DMS 273 treated with DMSO at 0.1 percent for 48 hours (cell line): Measurements from ENCODE around the gene AFTPH.
"Not testable (repeated sequence)": the region's sequence is repeated elsewhere in the genome, so short reads cannot be mapped to it uniquely, and the experiment has no call there.

Source experiments
- DNase-seq: peaks from one replicate; lab custom pipeline; 2025; lab: John Stamatoyannopoulos, UW

The AFTPH gene

GRCh38 chr2:64493788-64494187, 30.3 kb upstream of the AFTPH start:
- DNase-seq, result no peak

GRCh38 chr2:64498438-64498837, 25.7 kb upstream of the AFTPH start:
- no peak for DNase-seq

DNA sequence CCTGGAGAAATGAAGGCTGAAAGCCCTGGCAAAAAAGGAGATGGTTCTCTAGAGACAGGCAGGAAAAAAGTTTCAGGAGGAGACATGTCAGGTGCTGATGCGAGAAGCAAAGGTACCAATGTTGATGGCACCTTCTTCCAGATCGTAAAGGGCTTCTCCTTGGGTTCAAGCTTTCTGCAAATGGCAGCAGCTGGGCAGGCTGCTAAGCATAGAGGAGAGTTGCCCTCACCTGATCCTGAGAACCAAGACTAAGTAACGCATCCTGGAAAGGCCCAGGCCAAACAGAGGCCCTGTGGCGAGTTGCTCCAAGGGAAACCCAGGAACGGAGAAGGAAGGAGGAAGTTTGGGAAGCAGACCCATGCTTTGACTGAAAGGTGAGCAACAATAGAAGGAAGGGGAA, 23.6 kb upstream of the AFTPH start:
- DNase-seq, result no peak

- no peak for DNase-seq
These were observed 22.2 kb upstream of the AFTPH start for GRCh38 chr2:64501946-64502345.

DNA sequence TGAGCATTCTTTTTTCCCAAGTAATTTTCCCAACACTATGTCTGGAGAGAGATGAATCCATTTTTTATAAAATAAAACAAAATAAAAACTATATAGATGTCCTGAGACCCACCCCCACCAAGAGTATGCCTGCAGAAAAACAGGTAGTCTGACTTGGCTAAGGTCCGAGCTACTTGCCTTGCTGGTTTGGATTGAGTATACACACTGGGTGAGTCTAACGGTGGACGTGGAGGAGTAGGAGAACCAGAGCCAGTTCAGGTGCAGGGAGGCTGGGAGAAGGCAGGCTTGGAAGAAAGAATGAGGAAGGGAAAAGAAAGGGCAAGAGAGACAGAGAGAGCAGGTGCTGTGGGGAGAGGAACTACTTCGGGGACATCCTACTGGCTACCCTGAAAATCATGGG, 21.3 kb upstream of the AFTPH start:
- DNase-seq, result no peak

DNA sequence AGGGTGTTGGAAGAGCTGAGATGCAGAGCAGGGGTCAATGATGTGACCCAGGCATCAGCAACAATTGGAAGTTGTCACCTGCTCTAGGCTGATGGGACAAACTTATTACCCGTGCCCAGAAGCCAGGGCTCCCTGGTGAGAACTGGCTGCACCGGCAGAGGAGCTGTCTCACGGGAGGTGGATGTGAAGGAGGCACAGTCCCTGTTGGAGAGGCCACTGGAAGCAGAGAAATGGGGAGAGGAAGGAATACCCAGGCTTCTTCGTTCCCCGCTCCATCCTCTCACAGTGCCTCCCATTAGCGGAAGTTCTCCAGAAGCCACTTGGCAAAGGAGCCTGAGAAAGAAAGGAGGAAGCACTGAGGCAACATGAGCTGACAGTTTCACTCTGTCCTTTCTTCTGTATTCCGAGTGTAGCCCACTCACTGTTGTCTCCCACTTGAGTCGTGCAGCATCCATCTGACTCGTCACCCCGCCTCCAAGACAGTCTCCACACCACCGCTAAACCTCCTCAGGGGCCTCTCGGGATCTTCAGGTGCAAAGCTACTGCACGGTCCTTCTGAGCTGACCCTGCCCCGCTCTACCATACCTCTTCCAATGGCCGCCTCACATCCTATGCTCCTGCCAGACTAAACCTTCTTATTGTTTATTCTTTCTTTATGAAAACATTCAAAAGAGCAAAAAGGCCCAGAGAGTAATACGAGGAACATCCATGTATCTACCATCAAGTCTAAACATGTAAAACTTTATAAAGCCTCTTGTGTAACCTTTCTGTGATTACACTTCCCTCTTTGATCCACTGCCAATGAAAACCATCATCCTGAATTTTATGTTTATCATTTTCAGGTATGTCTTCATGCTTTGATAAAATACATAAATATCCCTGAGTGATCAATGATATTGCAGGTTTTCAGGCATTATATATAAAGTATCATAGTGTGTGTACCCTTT, 19.1 kb upstream of the AFTPH start:
- no peak for DNase-seq

GRCh38 chr2:64506686-64507085, 17.4 kb upstream of the AFTPH start:
- no peak for DNase-seq

DNA sequence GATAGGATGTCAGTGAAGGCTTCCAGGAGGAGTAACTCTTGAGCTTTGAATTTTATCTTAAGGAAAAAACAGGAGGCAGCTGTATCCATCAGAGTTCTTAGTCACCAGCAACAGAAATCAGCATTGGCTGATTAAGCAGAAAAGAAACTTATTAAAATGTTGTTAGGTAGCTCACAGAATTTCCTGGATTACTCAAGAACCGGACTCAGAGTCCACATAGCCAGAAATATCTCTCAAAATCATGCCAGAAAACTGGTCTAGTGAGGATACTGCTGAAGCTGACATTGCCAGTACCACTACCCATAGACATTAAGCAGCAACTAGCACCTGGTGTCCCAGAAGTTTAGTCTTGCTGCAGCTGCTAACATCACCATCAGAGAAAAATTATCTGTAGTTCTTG, 10.1 kb upstream of the AFTPH start:
- no peak for DNase-seq

- no peak for DNase-seq
These were observed 9.0 kb upstream of the AFTPH start for GRCh38 chr2:64515086-64515485.

- DNase-seq, result no peak
These were observed 7.2 kb upstream of the AFTPH start for GRCh38 chr2:64516651-64517510.

DNA sequence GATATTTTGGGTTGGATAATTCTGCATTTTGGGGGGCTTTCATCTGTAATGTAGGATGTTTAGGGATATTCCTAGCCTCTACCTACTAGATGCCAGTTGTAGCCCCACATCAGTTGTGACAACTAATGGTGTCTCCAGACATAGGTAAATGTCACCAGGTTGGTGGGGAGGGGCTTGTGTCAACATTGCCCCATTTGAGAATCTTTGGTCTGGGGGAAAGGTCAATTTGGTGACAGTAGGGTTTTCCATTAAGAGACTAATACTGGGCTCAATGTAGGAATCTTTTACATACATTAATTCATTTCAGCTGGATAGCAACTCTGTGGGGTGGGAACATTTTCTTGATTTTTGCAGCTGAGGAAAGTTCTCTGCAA, 6.6 kb upstream of the AFTPH start:
- no peak for DNase-seq

DNA sequence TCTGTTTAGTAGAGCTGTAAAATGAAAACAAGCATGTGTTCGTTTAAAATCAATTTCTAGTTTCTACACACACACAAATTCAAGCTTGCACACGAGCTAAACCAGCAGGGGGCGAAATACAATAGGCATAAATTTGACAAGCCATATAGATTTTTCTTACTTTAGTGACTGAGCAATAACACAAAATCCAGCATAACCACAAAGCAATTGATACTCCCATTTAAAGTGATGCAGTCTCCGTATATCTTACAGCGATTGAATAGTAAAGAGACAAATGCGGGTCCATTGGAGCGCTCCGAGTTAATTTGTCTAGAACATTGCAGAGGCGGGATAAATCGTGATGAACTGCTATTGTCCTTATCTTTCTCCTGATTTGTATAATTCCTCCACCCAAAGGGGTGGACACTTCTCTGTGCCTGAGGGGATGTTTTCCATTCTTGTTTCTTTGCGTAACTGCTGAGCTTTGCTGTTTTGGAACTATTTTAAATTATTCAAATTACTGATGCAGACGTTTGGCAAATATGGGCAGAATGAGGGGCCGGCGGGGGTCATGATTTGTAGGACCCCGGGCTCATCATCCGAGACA, 1.2 kb upstream of the AFTPH start:
- DNase-seq, result peak; percentile 50

GRCh38 chr2:64524604-64525316, 632 bp downstream of the AFTPH start:
- DNase-seq, result no peak

GRCh38 chr2:64525317-64525613, 1.1 kb downstream of the AFTPH start:
- DNase-seq, result no peak

DNA sequence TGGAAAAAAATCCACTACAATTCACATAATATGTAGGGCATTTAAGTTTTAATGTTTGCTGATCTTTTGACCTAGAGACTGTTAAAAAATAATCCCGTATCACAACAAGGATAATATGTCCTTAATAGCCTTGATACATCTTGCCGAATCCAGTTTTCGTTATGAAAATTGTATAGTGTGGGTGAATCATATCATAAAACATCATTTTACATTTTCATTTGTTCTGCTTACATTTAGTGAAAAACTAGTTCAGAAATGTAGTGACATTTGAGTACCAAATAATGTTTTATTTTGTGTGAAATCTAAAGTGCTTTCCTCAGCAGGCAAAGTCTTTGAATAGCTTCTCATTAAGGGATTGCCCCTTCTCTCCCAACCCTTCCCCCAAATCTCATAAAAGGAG, 1.9 kb downstream of the AFTPH start:
- no peak for DNase-seq

DNA sequence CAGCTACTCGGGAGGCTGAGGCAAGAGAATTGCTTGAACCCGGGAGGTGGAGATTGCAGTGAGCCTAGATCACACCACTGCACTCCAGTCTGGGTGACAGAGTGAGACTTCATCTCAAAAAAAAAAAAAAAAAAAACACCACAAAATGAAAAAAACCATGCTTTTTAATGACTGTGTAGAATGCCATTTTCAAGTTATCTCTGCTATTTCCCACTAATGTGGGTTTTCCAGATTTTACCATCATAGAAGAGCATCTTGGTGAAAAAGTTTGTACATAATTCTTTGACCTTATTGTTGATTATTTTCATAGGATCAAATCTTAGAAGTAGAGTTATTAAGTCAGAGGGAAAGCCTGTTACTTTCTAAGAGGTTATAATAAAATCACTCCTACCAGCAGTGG, 6.8 kb downstream of the AFTPH start:
- not testable (repeated sequence) for DNase-seq

- no peak for DNase-seq
These were observed 7.9 kb downstream of the AFTPH start for GRCh38 chr2:64532030-64532429.

DNA sequence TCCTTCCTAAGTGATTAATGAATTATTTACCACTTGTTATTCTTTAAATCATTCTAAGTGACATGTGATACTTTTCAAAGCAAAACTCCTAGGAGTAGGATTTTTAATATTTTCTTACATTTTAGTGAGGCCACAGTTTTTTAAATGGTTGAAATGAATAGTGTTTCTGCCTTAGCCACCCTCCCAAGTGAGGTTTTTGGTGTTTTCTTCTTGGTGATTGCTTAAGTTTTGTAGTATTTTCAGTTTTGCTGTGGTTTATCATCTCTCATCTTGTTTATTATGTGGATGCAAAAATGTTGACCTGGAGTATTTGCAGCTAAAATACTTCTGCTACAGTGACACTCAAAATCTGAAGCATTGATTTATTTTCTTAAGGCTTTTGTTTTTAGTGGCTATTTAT, 9.8 kb downstream of the AFTPH start:
- no peak for DNase-seq

DNA sequence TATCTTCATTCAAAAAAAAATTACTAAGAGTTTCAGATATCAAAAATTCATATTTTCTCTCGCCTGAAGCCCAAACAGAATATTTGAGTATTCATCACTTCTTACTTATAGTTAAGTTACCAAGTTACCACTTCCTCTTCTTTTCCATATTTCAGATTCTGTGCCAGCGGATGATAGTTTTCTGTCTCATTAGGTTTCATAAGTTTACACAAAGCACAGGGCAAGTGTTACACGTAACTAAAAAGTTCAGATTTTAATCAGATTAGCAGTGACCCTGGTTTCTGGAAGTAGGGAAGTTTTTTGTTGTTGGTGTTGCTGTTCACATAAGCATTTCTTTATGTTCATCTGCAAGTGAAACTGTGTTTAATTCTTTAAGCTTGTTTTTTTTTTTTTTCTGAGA, 10.2 kb downstream of the AFTPH start:
- DNase-seq, result no peak

GRCh38 chr2:64535024-64535423, 10.9 kb downstream of the AFTPH start:
- DNase-seq, result no peak

- no peak for DNase-seq
These were observed 13.9 kb downstream of the AFTPH start for GRCh38 chr2:64537991-64538390.

DNA sequence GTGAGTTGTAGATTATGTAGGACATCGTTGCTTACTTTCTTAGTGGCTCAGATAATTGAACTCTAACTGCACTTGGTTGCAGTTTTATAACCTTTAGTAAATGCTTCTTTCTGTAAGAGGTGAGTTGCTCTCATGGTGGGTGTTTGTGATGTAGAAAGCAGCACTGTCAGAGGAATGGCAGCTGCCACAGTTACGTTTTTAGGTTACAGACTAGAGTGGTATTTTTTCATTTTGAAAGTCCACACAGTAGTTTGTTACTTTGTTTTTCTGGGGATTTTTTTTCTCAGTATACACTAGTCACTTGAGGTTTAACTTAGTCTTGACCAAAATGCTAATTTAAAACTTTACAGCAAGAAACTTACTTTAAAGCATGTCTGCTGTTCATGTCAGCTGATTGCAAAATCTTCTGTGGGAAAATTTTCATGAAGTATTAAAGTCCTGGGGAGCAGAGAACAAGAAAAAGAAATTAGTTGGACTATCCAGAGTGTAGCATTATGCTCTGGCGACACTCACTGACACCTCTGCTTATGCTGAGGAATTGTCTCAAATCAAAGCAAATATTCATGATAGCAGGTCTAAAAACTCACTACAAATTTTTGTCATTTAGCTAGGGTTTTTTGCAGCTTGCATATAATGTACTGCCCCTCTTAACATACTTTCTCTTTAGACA, 14.8 kb downstream of the AFTPH start:
- DNase-seq, result no peak
